G401.6 (cell line): ENCODE results near the gene FHIT.

Experiments
- FAIRE-seq: peaks from 2 replicates; lab custom pipeline; 2012; peaks lifted over from hg19 to GRCh38; lab: Jason Lieb, UNC

The FHIT gene

DNA sequence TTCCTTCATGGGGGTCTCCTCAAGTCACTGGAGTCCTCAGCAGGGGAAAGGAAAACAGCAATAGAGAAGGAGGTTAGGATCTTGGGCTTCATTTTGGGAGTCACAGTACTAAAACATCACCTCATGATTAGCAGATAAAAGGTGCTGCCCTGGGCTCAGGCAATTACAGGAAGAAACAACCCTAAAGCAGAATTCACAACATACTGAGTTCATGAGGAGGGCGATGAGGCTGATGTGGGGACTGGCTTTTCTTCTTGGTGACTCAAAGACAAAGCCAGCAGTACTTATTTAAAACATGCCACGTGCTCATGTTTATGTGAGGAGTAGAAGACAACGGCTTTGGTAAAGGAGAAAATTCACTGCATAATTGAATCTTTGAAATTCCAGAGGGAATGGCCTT is 1379.1 kb downstream of the FHIT start:
- FAIRE-seq, result no peak

DNA sequence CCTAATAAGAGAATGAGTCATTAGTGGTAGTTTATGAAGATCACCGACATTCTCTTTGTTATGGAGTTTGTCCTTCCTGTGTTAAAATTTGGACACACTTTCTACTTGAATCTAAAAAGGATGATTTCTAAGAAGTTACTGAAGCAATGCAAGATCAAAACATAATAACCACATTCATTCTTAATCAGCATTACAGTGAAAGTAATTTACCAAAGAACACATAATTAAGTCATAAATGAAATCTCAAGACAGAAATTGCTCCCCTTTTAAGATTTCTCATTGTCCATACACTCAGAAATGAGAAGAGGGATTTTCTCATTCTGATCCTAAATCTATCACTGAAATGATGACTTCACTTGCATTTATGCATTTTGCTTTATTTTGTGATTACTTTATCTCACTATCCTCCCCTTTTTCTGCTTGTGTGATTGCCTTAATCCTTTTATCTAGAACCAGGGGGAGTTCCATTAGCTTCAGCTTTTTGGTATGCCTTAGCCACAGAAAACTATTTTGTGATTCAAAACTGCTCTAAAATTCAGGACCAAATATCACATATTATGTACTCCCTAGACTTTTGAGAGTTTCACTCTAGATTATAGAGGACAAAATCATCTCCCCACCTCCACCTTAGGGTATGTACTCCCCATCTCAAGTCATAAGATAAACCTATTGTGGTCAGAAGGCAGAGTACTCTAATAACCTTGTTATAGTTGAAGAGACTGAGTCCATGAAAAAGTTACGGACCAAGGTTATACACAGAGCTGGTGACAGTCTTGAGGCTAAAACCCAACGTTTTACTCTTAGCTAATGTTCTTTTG is 1383.9 kb downstream of the FHIT start:
- no peak for FAIRE-seq

DNA sequence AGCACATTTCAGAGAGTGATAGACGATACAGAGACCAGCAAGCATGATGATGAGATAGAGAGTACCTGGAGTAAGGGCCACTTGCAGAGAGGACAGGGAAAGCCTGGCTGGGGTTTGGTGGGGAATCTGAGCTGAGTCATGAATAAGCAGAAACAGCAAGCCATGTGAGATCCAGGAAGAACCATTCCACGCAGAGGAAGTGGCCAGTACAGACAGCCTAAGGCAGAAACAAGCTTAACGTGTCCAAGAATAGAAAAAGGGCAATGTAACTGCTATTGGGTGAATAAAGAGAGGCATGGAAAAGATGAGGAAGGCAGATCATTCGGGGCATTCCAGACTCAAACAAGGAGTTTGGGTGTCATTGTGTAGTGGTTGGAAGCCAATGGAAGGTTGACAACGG is 1385.2 kb downstream of the FHIT start:
- no peak for FAIRE-seq

DNA sequence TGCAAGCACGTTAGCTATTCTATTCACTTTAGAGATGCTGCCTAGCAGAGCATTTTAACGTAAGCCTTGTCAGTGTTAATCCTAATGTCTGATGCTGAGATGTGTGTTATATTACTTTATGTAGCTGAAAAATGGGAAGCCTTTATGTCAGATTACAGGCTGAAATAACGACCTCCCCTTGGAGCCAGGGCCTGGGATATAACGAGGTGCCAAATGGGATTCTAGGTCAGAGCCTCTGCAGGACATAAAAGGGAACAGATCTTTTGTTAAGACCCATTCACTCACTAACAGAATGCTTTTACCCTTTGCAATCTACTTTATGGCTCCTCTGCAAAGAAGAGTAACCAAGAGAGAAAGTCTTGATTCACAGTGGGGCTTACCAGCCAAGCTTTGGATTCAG is 1385.9 kb downstream of the FHIT start:
- no peak for FAIRE-seq

DNA sequence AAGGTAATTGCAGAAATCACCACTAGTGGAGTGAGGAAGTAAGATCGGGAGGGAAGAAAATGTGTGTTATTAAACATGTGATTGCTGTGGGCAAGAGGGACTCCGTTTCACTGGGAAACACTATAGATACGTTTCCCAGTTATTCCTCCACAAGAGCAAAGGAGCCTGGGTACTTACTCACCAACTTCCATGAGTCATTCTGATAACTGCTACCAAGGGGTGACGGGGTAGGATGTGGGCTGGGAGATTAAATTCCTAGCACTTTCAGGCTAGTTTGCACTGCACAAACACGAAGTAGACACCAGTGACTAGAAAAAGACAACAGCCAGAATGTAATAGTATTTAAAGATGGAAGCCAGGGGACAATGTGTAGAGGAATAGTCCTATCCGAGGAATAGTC is 1388.6 kb downstream of the FHIT start:
- FAIRE-seq, result no peak

DNA sequence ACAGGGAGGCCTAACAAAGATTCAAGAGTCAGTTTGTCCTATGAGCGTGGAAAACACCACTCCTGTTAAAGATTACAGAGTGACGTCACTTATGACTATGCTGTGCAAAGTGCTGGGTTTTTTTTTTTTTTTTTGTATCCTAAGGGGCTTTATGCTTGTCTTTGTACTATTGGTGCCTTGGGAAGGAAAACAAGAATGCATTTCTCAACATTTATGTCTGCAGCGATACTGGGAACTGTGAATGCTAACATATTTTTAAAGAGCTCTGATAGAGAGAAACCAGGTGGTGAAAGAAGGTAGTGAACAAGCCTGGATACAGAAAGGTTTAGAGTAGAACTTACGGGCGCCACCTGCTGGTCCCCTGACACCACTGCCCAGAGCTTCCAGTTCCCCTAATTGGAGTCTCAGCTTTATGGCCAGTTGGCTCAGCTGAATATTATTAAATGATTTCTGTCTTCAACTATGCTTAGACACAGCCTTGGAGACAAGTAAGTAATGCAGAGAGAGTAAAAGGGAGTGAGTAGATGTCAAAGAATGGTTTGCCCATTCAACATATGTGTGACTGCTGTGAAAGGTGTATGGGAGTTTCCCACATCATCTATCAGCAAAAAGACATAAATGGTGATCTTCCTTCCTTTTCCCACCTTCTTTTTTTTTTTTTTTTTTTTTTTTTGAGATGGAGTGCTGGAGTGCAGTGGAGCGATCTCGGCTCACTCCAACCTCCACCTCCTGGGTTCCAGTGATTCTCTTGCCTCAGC is 1393.5 kb downstream of the FHIT start:
- peak; percentile 97 for FAIRE-seq

DNA sequence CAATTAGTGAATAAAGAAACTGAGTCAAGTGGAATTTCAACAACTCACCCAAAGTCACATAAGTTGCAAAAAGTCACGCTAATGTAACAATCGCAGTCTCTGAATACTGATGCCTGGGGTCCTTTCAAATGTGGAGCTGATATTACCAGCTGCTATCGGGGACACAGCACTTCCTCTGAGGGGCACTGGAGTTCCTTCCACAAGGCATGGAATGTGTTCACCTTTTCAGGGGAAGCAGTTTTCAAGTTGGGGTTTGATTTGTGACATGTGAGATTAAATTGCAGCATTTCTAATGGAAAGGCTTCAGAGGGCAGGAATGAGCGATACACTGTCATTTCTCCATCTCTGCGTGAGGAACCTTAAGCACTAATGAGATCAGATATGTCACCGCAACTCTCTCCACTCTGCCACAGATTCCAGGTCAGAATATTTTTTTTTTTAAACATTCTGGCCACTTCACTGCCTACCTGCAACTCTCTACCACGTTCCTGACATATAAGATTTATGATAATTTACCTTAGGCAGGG is 1394.3 kb downstream of the FHIT start:
- FAIRE-seq, result no peak

DNA sequence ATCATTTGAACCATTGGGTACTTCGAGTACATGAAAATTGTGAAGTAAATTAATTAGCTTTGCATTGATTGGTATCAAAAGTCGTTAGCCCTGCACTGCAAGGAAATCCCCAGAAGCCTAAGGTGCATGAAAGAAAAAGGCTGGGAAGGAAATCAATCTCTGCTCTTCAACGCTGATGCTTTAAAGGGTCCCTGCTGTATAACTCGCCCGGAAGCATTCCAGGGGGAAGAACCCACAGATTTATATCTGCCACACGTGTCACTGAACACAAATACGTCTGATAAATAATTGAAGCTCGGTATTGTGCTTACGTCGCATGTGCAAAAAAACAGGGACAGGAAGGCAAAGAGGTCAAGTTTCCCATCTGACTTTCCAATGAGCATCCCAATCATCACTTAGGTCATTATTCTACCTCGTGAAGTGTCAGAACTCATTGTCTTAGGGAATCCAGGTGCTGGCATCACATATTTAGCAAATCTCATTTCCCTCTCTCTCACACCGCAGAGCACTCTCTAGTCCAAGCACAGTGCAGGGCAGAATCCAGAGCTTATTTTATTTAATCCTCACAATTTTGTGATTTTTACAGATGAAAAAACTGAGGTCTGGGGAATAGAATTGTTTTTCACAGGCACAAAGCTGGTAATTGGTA is 1397.1 kb downstream of the FHIT start:
- FAIRE-seq, result no peak

DNA sequence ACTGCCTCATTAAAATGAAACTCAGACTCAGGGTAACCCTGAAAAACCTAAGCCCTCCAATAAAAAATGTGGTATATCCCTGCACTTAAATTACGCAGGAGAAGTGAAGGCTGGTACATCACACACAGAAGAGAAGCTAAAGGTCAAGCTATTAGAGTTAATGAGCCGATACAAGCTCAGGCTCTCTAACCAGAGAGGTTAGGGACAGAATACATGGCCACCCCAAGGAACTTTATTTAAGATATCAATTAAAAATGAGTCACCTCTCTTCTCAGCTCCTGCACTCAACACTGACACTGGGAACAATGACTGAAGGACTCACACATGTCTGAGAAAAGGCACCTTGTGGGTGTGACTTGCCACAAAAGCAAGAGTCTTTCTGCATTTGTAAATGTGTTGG is 1400.8 kb downstream of the FHIT start:
- FAIRE-seq, result no peak

DNA sequence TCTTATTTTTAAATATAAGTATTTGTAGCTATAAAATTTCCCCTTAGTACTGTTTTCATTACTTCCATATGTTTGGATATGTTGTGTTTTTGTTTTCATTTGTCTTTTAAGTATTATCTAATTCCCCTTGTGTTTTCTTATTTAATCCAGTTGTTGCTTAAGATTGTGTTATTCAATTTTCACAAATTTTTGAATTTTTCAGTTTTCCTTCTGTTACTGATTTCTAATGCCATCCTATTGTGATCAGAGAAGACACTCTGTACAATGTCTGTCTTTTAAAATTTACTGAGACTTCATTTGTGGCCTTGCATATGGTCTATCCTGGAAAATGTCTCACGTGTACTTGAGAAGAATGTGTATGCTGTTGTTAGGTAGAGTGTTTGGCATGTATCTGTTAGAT is 1405.9 kb downstream of the FHIT start:
- FAIRE-seq, result peak; percentile 44

DNA sequence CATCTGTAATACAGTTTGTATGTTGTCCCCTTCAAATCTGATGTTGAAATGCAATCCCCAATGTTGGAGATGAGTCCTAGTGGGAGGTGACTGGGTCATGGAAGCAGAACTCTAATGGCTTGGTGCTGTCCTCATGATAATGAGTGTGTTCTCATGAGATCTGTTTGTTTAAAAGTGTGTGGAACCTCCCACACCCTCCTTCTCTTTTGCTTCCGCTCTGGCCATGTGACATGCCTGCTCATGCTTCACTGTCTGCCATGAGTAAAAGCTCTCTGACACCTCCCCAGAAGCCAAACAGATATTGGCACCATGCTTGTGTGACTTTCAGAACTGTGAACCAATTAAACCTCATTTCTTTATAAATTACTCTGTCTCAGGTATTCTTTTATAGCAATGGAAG is 1407.4 kb downstream of the FHIT start:
- no peak for FAIRE-seq

DNA sequence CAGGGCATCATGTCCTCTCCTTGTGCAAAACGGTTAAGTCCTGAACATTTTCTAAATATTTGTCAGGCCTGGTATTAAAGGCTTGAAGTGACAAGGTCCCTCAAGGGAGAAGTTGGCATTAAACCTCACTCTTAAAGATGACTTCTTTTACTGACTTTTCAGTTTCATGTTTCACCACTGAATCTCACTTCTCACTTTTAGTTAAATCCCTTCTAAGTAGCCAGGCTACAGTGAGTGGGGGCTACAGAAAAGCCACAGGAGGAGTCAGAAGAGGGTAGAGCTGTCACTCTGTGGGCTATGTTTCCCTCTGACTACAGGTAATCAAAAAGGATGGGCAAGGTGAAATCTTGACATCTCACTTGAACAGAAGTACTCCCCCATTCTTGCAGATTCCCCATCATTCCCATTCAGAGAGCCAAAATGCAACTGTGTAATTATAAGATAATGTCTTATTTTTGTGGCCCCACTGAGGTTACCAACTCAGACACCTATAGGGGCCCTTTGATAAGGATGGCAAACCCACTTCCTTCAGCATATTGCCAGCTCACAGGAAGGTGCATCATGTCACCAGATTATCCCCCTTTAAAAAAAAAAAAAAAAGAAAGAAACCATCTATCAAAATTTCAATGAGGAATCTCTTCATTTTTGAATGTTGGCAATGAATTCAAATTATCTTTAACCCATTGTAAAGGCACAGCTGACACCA is 1411.3 kb downstream of the FHIT start:
- no peak for FAIRE-seq

DNA sequence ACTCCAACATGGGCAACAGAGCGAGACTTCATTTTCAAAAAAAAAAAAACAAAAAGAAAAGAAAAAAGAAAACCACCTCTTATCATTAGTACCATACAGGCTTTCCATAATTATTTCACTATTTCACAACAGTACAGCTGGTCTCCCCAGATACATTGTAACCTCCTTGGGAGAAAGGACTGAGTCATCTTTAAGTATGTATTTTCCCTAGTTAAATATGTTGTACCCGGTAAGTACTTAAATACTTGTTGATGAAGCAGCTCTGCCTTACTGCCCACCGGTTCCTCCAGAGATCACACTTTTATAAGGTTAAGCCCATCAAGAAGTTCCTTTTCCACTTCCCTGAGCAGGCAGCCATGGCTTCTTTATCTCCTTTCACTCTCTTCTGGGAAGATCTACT is 1412.0 kb downstream of the FHIT start:
- FAIRE-seq, result no peak

DNA sequence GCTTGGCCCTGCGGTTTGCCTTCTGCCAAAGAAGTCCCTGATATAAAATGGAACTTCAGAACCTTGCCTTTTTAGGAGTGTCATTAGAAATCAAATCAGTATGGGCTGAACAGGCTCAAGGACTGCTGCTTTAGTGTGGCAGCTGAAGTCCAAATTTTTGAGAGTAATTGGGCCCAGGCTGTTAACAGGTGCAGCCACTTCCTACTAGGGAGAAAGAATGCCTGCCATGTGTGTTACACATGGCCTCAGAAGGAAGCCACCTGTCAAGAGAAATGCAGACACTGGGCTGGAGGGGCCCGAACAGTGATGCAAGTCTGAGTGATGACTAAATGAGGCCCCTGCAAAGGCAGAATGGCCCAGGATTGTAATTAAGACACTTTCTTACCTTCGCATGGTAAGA is 1414.7 kb downstream of the FHIT start:
- no peak for FAIRE-seq

DNA sequence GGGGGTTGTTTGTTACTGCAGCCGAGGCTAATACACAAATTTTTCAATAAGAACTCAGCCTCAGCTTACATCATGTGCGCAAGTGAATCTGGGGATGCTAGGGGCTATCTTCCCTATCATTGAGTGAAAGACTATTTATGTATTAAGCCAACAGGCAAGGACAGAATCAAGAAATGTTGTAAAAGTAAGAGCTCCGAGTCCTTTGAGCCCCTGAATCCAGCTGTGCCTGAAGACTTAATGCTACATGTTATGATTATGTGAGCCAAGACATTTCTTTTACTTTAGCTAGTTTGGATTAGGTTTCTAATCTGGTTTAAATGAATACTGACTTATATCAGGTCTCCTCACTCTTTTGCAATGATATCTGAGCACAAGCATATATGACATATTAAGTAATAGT is 1418.5 kb downstream of the FHIT start:
- no peak for FAIRE-seq

DNA sequence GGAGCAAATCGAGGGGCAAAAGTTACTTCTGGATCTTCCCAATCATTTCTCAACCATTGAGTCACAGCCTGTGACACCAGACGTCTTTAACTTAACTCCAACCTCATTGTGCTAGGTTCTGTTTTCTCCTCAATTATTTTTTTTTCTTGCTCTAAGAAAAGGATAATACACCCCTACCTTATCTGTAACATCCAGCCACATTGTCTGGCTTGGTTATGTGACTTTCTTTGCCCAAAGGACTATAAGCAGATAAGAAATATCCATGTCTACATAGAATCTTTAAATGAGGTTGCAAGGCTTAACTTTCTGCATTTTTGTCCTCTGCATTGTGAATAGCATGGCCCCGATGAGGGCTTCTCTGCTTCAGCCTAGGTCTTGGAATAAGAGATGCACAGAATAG is 1419.0 kb downstream of the FHIT start:
- FAIRE-seq, result no peak

DNA sequence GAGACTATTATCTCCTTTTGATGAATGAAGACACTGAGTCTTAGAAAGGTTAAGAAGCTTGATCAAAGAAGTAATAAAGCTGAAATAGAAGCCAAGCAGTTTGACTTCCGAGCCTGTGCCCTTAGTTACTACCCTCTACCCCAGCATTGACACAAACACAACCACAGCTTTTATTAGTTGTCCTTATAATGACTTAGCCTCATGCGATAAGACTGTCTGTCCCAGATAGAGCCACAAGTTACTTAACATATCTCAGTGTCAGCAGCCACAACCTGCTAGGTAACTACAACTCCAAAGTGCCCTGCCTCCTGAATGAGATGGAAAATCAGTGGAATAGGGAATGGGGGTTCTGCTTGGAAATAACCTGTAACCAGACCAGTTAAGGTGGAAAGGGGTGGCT is 1419.9 kb downstream of the FHIT start:
- no peak for FAIRE-seq

DNA sequence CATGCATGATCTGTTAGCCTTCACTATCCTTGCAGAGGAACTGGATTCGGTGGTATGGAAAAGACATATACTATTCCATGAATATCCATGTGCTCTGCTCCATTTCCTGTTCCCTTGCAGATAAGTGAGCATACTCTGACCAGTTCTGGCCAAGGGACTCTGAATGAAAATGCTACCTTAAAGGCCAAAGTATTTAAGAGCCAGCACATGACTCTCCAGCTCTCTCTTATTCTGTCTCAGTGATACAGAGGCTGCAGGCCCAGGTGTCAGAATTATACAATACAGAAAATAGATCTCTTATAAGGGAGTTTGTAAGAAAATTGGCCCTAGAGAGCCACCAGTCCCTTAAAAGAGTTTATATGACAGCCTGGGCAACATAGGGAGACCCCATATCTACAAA is 1421.7 kb downstream of the FHIT start:
- FAIRE-seq, result no peak

DNA sequence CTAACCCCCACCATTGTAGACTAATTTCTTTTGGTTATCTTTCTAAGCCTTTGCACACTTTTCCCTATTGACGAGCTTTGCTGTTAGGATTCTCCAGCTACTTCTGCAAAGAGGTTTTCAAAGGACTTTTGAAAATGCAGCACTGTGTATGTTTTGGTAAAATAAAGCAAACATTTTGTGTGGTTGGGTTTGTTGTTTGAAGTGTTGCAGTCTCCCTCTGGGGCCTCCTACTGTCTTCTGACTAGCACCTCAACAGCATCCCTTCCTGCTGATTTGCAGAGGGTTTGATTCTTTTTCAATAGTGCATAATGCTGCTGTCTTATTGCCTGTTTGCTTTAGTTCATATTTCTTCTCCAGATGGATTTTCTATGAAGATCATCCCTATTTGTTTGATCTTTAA is 1426.4 kb downstream of the FHIT start:
- FAIRE-seq, result no peak

DNA sequence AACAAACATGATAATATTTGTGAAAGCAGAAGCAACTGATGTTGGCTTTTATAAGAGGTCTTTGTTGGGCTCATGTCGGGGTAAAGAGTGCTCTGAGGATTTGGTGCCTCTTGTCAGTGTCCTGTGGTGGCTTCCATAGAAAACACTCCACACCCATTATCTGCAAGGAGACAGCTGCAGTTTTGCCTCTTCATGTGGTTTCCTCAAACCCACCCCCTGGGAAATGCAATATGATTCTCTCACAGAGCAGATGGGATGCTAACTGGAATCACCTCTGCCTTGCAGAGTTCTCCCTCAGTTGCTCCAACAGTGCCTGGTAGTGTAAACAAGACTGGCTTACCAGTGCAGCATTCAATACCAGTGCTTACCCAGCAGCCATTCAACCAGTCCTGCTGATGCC is 1430.0 kb downstream of the FHIT start:
- no peak for FAIRE-seq

DNA sequence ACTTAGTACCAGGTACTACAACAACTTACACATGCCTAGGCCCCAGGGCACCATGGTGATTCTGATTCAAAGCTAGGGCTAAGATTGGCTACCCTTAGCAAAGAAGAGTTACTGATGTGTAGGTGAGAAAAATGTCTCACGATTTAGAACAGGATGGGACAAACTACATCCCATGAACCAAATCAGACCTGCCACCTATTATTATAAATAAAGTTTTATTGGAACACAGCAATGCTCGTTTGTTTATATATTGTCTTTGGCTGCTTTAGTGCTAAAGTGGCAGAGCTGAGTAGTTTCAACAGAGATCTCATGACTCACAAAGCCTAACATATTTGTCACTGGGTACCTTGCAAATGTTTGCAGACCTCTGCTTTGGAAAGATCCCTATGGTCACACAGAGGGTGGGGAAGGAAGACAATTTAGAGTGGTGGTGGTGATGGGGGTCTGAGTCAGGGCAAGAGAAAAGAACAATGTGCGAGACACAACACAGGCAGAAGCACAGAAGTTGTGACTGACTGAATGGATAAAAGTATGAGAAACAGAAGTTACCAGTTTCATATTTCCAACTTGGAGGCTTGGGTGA is 1430.8 kb downstream of the FHIT start:
- no peak for FAIRE-seq

DNA sequence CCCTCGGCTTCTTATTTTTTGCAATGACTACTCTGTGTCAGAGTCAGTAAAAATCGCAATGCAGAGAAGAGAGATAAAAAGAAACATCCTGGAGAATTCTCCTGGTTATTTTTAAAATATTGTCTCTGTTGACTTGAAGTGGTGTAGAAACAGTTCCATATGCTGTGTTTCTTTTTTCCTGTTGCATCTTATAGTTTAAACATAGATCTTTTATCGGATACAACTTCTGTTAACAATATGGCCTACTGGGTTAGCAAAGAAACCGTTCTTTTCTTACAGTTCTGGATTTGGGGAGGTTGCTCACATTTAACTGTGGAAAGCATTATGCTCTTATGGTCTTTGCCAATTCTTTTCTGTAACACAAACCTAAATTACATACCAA is 1432.3 kb downstream of the FHIT start:
- FAIRE-seq, result no peak
